HepG2 (cell line): ENCODE data around the gene TRIM10. TPM values are rescaled to one million over a fixed set of nuclear protein-coding genes. Genes with fewer than 3 reads are reported as not detected.

ENCODE experiments used
- ATAC-seq: fragments of 200-7000 bp; cut with Tn5 transposase; 3 replicates; pipeline ENCODE4 v1.9.1; 2020; ENCODE audit warnings: mild to moderate bottlenecking, moderate library complexity
- BruUV-seq: library from RNA; stranded (reverse); fragments of 400-500 nt; replicated peaks from 2 replicates; lab custom pipeline; 2021; lab: Mats Ljungman, UMichigan
- CTCF ChIA-PET: fragments of 300-600 bp; formaldehyde crosslinking; extraction: SDS; loops from one replicate; lab custom pipeline; 2021; ENCODE audit warnings: low total read pairs, inconsistent platforms, low intra/inter-chr PET ratio; lab: Yijun Ruan, JAX
- POLR2A ChIA-PET: fragments of 350-600 bp; sonication (Branson Sonifier 250); formaldehyde crosslinking; loops from one replicate; lab custom pipeline; 2020; ENCODE audit warnings: antibody characterized with exemption, inconsistent platforms; lab: Yijun Ruan, JAX
- DNase-seq: peaks from one replicate; pipeline ENCODE4 v3.0.0-alpha.2; 2015; ENCODE audit warnings: low spot score
- FAIRE-seq: peaks from 3 replicates; lab custom pipeline; 2011; peaks lifted over from hg19 to GRCh38; lab: Jason Lieb, UNC
- H2AFZ ChIP-seq: one replicate; pipeline ENCODE4 v1.6.1; 2011; ENCODE audit warnings: low read length, inconsistent platforms
- H3K27ac ChIP-seq: fragments of 300-600 bp; 3 replicates; pipeline ENCODE4 v1.8.0; 2011; ENCODE audit warnings: mixed run types, mild to moderate bottlenecking, mixed read lengths, low read length, inconsistent platforms; ENCODE audit not compliant: insufficient read depth; ENCODE audit errors: extremely low read length
- H3K27me3 ChIP-seq, 2 experiments: fragments of 200-600 bp in 1 of 2; 2 replicates in 1 of 2; 3 replicates in 1 of 2; pipeline versions ENCODE4 v1.6.0 to v1.8.0; 2011; ENCODE audit warnings: low read length in 2 of 2, mild to moderate bottlenecking in 2 of 2, moderate library complexity in 2 of 2, inconsistent platforms in 1 of 2; ENCODE audit not compliant: insufficient read depth in 2 of 2, control insufficient read depth in 1 of 2
- H3K36me3 ChIP-seq, 2 experiments: fragments of 200-600 bp in 1 of 2; replicated peaks in 1 of 2; 2 replicates in 1 of 2; 3 replicates in 1 of 2; pipeline versions ENCODE4 v1.5.1 to v1.8.0; 2011; ENCODE audit warnings: low read length in 2 of 2, inconsistent platforms in 1 of 2; ENCODE audit not compliant: insufficient read depth in 2 of 2, control insufficient read depth in 1 of 2
- H3K4me1 ChIP-seq: 2 replicates; pipeline ENCODE4 v1.5.1; 2012; ENCODE audit warnings: low read length, inconsistent platforms; ENCODE audit not compliant: insufficient read depth
- H3K4me2 ChIP-seq: 2 replicates; pipeline ENCODE4 v1.6.0; 2011; ENCODE audit warnings: low read depth, low read length, inconsistent platforms
- H3K4me3 ChIP-seq, 3 experiments: fragments of 200-600 bp in 1 of 3; sonication (generic), shearing (Covaris generic) in 1 of 3; replicated peaks in 1 of 3; 2 replicates each; pipeline ENCODE4 v1.5.1; 2011 to 2016; ENCODE audit warnings: low read length in 3 of 3, inconsistent platforms in 2 of 3, low read depth in 2 of 3, mild to moderate bottlenecking in 2 of 3, control low read depth in 1 of 3, mixed read lengths in 1 of 3; ENCODE audit not compliant: insufficient read depth in 1 of 3
- H3K79me2 ChIP-seq: one replicate; pipeline ENCODE4 v1.6.1; 2011; ENCODE audit warnings: low read length, inconsistent platforms; ENCODE audit not compliant: insufficient read depth
- H3K9ac ChIP-seq: 2 replicates; pipeline ENCODE4 v1.6.0; 2011; ENCODE audit warnings: mild to moderate bottlenecking, low read depth, low read length, inconsistent platforms; ENCODE audit not compliant: insufficient read depth
- H3K9me3 ChIP-seq: 2 replicates; pipeline ENCODE4 v1.5.1; 2012; ENCODE audit warnings: mild to moderate bottlenecking, low read length
- H4K20me1 ChIP-seq: 2 replicates; pipeline ENCODE4 v1.6.0; 2011; ENCODE audit warnings: inconsistent platforms, mild to moderate bottlenecking, low read length, moderate library complexity; ENCODE audit not compliant: insufficient read depth
- ELF1 ChIP-seq: sonication (generic); formaldehyde crosslinking; IDR thresholded peaks from 2 replicates; pipeline ENCODE4 v1.4.0; 2020; ENCODE audit warnings: missing genetic modification reagents
- ETS1 ChIP-seq: sonication (generic); formaldehyde crosslinking; IDR thresholded peaks from 2 replicates; pipeline ENCODE4 v1.4.0; 2020; ENCODE audit warnings: missing genetic modification reagents
- JUN ChIP-seq: sonication (generic); formaldehyde crosslinking; IDR thresholded peaks from 2 replicates; pipeline ENCODE4 v1.4.0; 2020; ENCODE audit warnings: mild to moderate bottlenecking, missing genetic modification reagents
- TOPORS ChIP-seq: sonication (generic); formaldehyde crosslinking; IDR thresholded peaks from 2 replicates; pipeline ENCODE4 v1.8.0; 2023; ENCODE audit warnings: mild to moderate bottlenecking, missing genetic modification reagents
- ZMAT5 ChIP-seq: sonication (generic); formaldehyde crosslinking; IDR thresholded peaks from 2 replicates; pipeline ENCODE4 v1.5.0; 2020; ENCODE audit warnings: mild to moderate bottlenecking, low read depth, missing genetic modification reagents, borderline replicate concordance
- ZNF343 ChIP-seq: sonication (generic); formaldehyde crosslinking; IDR thresholded peaks from 2 replicates; pipeline ENCODE4 v1.4.0; 2020; ENCODE audit warnings: mild to moderate bottlenecking, missing genetic modification reagents
- ZNF652 ChIP-seq: IDR thresholded peaks from 2 replicates; pipeline ENCODE4 v1.6.1; 2016; ENCODE audit warnings: low read depth, borderline replicate concordance
- WGBS: methylation state at CpG from one replicate; pipeline ENCODE4 v1.1.6; 2017; ENCODE audit warnings: low lambda C conversion rate; 5-methylcytosine and 5-hydroxymethylcytosine counted together
- in situ Hi-C: cut with HindIII; loops from 2 replicates; pipeline ENCODE4 v1.10.0; 2017; ENCODE audit warnings: low pct_unique_long_range_greater_than_20kb; ENCODE audit not compliant: extremely low pct_ligation_motif_present
- intact Hi-C: fragments of 100-400 bp; cut with micrococcal nuclease; formaldehyde crosslinking; loops from one replicate; pipeline ENCODE4 v1.10.0; 2022; ENCODE audit not compliant: unreplicated experiment
- polyA plus RNA-seq, 8 experiments: library from polyadenylated mRNA; depleted of rRNA in 3 of 8; stranded (reverse) in 7 of 8; unstranded in 1 of 8; fragments of >200 nt; fragmentation: Illumina TruSeq in 4 of 8; extraction: Trizol in 4 of 8; gene quantifications; 2 replicates each; pipeline versions ENCODE4 v1.2.1 to v1.2.3, GENCODE V29; 2011 to 2016; ENCODE audit warnings: low read depth in 4 of 8, missing spikeins in 1 of 8, mixed read lengths in 1 of 8; ENCODE audit not compliant: insufficient read depth in 1 of 8
- total RNA-seq, 5 experiments: library from RNA; depleted of rRNA; stranded (reverse); fragments of >200 nt; fragmentation: Illumina TruSeq; extraction: Trizol; gene quantifications; 2 replicates each; pipeline ENCODE4 v1.2.3, GENCODE V29; 2016; ENCODE audit warnings: low read depth in 1 of 5

TRIM10 gene
- total and polyA plus RNA-seq, 2 of the 13 experiments (the other 11 are each of a cell fraction or from before 2014, with no cell fraction given) = 4.1 to 6.8 TPM

GRCh38 chr6:30122515-30122914 is 38.5 kb downstream of the TRIM10 start:
- in situ Hi-C loops (no loop called here), intact Hi-C loops (no loop called here)
- Histone ChIP-seq H2AFZ (no peak overlapping the region), H3K4me2 (no peak overlapping the region), H3K4me3 (no peak overlapping the region), H3K79me2 (no peaks in the 10 kb centered on the region), H3K27ac (no peak overlapping the region), H3K27me3 (no peaks in the 10 kb centered on the region), H3K9ac (no peak overlapping the region), H3K9me3 (no peaks in the 10 kb centered on the region), H3K4me1 (peaks cover 34% of the 10 kb centered on the region), H3K36me3 (no peaks in the 10 kb centered on the region), H4K20me1 (no peaks in the 10 kb centered on the region)
- BruUV-seq = no TSS peak
- TF ChIP-seq ELF1 (no peak), ZMAT5 (CRISPR knock-in tag) (no peak), ZNF652 (CRISPR knock-in tag) (no peak), ZNF343 (no peak)
- 14% methylated on average over 2 of the region's 2 CpGs for WGBS
- ChIA-PET CTCF (no interaction called here), POLR2A (no interaction called here)
- ATAC-seq = no peak
- DNase-seq = no peak
- FAIRE-seq = no peak

GRCh38 chr6:30121446-30122366 is 39.3 kb downstream of the TRIM10 start:
- no TSS peak for BruUV-seq
- ChIA-PET POLR2A (no interaction called here), CTCF (no interaction called here)
- TF ChIP-seq ETS1 (CRISPR knock-in tag) (no peak), TOPORS (no peak), JUN (no peak)
- DNase-seq (no peak), ATAC-seq (peak; percentile 60), FAIRE-seq (no peak)
- intact Hi-C loops (no loop called here), in situ Hi-C loops (no loop called here)
- no peak overlapping the region for H2AFZ ChIP-seq
- peaks cover 34% of the 10 kb centered on the region for H3K4me1 ChIP-seq
- H3K4me3 ChIP-seq = no peak overlapping the region
- 47% methylated on average over 10 of the region's 10 CpGs for WGBS
- no peak overlapping the region for H3K4me2 ChIP-seq
- H3K9ac ChIP-seq = no peak overlapping the region
- H3K36me3 ChIP-seq = no peaks in the 10 kb centered on the region
- H3K79me2 ChIP-seq = no peaks in the 10 kb centered on the region
- no peak overlapping the region for H3K27ac ChIP-seq
- H3K27me3 ChIP-seq = no peaks in the 10 kb centered on the region
- no peaks in the 10 kb centered on the region for H3K9me3 ChIP-seq
- H4K20me1 ChIP-seq = no peaks in the 10 kb centered on the region
